Measurements from ENCODE around the gene CADPS2. TPM values are rescaled to one million over a fixed set of nuclear protein-coding genes. Genes with fewer than 3 reads are reported as not detected.

CADPS2 gene
- total and polyA plus RNA-seq, 2 of the 8 experiments (the other 6 are each of a cell fraction or from before 2014, with no cell fraction given), result 8.9 to 22.3 TPM

DNA sequence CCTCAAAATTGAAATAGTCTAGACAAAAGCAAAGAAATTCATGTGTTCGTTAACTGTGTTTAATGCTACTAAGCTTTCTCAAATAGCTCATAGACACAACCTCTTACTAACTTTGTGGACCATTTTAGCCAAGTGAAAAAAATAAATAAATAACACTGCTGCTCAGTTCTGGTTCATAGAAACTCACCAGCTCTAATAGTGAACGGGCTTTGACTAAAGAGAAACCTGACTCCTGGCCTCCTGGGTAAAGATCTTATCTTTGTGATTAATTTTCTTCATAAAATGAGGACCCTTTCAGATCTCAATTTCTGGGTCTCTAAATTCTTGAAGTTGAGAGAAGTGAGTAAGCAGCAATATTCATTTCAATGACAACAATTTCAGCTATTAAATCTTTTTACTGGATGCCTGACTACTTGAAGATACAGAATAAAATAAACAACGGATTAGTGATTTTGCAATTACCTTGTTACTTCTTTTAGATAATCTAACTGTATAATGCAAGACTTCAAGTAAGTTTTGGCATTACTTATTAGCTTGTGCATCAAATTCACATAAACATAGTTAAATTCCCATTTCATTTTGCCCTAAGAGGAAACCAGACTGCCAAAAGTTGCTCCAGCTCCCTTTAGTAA, 3.1 kb downstream of the CADPS2 start (continued):
- TF ChIP-seq, protein P1, sequence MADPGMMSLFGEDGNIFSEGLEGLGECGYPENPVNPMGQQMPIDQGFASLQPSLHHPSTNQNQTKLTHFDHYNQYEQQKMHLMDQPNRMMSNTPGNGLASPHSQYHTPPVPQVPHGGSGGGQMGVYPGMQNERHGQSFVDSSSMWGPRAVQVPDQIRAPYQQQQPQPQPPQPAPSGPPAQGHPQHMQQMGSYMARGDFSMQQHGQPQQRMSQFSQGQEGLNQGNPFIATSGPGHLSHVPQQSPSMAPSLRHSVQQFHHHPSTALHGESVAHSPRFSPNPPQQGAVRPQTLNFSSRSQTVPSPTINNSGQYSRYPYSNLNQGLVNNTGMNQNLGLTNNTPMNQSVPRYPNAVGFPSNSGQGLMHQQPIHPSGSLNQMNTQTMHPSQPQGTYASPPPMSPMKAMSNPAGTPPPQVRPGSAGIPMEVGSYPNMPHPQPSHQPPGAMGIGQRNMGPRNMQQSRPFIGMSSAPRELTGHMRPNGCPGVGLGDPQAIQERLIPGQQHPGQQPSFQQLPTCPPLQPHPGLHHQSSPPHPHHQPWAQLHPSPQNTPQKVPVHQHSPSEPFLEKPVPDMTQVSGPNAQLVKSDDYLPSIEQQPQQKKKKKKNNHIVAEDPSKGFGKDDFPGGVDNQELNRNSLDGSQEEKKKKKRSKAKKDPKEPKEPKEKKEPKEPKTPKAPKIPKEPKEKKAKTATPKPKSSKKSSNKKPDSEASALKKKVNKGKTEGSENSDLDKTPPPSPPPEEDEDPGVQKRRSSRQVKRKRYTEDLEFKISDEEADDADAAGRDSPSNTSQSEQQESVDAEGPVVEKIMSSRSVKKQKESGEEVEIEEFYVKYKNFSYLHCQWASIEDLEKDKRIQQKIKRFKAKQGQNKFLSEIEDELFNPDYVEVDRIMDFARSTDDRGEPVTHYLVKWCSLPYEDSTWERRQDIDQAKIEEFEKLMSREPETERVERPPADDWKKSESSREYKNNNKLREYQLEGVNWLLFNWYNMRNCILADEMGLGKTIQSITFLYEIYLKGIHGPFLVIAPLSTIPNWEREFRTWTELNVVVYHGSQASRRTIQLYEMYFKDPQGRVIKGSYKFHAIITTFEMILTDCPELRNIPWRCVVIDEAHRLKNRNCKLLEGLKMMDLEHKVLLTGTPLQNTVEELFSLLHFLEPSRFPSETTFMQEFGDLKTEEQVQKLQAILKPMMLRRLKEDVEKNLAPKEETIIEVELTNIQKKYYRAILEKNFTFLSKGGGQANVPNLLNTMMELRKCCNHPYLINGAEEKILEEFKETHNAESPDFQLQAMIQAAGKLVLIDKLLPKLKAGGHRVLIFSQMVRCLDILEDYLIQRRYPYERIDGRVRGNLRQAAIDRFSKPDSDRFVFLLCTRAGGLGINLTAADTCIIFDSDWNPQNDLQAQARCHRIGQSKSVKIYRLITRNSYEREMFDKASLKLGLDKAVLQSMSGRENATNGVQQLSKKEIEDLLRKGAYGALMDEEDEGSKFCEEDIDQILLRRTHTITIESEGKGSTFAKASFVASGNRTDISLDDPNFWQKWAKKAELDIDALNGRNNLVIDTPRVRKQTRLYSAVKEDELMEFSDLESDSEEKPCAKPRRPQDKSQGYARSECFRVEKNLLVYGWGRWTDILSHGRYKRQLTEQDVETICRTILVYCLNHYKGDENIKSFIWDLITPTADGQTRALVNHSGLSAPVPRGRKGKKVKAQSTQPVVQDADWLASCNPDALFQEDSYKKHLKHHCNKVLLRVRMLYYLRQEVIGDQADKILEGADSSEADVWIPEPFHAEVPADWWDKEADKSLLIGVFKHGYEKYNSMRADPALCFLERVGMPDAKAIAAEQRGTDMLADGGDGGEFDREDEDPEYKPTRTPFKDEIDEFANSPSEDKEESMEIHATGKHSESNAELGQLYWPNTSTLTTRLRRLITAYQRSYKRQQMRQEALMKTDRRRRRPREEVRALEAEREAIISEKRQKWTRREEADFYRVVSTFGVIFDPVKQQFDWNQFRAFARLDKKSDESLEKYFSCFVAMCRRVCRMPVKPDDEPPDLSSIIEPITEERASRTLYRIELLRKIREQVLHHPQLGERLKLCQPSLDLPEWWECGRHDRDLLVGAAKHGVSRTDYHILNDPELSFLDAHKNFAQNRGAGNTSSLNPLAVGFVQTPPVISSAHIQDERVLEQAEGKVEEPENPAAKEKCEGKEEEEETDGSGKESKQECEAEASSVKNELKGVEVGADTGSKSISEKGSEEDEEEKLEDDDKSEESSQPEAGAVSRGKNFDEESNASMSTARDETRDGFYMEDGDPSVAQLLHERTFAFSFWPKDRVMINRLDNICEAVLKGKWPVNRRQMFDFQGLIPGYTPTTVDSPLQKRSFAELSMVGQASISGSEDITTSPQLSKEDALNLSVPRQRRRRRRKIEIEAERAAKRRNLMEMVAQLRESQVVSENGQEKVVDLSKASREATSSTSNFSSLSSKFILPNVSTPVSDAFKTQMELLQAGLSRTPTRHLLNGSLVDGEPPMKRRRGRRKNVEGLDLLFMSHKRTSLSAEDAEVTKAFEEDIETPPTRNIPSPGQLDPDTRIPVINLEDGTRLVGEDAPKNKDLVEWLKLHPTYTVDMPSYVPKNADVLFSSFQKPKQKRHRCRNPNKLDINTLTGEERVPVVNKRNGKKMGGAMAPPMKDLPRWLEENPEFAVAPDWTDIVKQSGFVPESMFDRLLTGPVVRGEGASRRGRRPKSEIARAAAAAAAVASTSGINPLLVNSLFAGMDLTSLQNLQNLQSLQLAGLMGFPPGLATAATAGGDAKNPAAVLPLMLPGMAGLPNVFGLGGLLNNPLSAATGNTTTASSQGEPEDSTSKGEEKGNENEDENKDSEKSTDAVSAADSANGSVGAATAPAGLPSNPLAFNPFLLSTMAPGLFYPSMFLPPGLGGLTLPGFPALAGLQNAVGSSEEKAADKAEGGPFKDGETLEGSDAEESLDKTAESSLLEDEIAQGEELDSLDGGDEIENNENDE (IDR thresholded peaks at IDR 0.05; ENCODE audit: insufficient replicate concordance, low read length), result no peak

Data from H1 (cell line).